ENCODE results near the gene CCDC172.

- TF ChIP-seq POLR2A (IDR thresholded peaks at IDR 0.05; ENCODE audit: low read depth, low read length) = no peak
- TF ChIP-seq CEBPB (IDR thresholded peaks at IDR 0.05; ENCODE audit: low read depth, low read length) = no peak
- TF ChIP-seq CTCF (conservative IDR thresholded peaks at IDR 0.05; ENCODE audit: low read depth, low read length) = no peak
- no peak for TF ChIP-seq CHD1 (IDR thresholded peaks at IDR 0.05; ENCODE audit: low read depth, low read length)
- no peak for TF ChIP-seq RAD21 (IDR thresholded peaks at IDR 0.05; ENCODE audit: low read length)
- TF ChIP-seq USF2 (IDR thresholded peaks at IDR 0.05; ENCODE audit: low read depth, low read length) = no peak
- TF ChIP-seq ELK1 (IDR thresholded peaks at IDR 0.05; ENCODE audit: borderline replicate concordance, low read depth, low read length) = no peak
- no peak for TF ChIP-seq FOS (IDR thresholded peaks at IDR 0.05; ENCODE audit: low read depth, low read length)
Measured at GRCh38 chr10:116307455-116307854, 16.8 kb upstream of the CCDC172 start.

All from IMR-90 (cell line).